OCI-LY1 (cell line): ENCODE results near the gene LSMEM2.

Experiments used
- EZH2 ChIP-seq: fragments of 200-600 bp; sonication (generic), shearing (Covaris generic); IDR thresholded peaks from 2 replicates; pipeline ENCODE4 v1.8.0; 2017; ENCODE audit warnings: borderline replicate concordance, mixed run types, mild to moderate bottlenecking, antibody characterized with exemption, low read length, moderate library complexity, mixed read lengths
- TF ChIP-seq, protein P1 (sequence below): fragments of 200-600 bp; sonication (generic), shearing (Covaris generic); IDR thresholded peaks from 2 replicates; pipeline ENCODE4 v1.5.1; 2017; ENCODE audit warnings: mild to moderate bottlenecking, antibody characterized with exemption, low read length, moderate library complexity, mixed read lengths

DNA sequence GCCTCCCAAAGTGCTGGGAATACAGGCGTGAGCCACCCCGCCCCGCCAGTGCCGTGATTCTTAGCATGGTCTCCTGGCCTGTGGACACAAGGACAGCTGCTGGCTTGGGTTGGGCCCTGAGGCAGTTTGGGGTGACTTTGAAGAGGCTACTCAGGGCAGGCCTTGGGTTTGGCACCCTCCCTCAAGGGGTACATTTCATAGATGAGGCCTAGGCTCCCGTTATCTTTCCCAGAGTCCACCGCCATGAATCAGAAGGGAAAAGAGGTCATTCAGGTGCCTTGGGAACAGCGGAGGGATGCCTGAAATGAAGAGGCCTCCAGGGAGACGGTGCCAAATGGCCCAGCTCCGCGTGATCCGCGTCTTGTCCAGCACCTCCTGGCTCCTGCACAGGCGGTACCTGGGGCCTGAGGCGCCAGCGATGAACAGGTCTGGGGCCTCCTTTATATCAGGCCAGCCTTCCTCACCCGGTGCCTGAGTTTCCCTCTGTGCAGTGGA is 33.6 kb upstream of the LSMEM2 start:
- TF ChIP-seq, protein P1, sequence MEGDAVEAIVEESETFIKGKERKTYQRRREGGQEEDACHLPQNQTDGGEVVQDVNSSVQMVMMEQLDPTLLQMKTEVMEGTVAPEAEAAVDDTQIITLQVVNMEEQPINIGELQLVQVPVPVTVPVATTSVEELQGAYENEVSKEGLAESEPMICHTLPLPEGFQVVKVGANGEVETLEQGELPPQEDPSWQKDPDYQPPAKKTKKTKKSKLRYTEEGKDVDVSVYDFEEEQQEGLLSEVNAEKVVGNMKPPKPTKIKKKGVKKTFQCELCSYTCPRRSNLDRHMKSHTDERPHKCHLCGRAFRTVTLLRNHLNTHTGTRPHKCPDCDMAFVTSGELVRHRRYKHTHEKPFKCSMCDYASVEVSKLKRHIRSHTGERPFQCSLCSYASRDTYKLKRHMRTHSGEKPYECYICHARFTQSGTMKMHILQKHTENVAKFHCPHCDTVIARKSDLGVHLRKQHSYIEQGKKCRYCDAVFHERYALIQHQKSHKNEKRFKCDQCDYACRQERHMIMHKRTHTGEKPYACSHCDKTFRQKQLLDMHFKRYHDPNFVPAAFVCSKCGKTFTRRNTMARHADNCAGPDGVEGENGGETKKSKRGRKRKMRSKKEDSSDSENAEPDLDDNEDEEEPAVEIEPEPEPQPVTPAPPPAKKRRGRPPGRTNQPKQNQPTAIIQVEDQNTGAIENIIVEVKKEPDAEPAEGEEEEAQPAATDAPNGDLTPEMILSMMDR = no peak
- no peak for TF ChIP-seq EZH2
